Endothelial cell of umbilical vein (primary cell): ENCODE results near the gene MYOG. TPM values are rescaled to one million over a fixed set of nuclear protein-coding genes. Genes with fewer than 3 reads are reported as not detected.

Source experiments
- BruUV-seq: library from RNA; stranded (reverse); fragments of 400-500 nt; replicated peaks from 2 replicates; lab custom pipeline; 2021; lab: Mats Ljungman, UMichigan
- CTCF ChIA-PET: fragments of 300-600, 350-600 bp; sonication (Branson Sonifier 250); formaldehyde crosslinking; loops from one replicate; lab custom pipeline; 2021; ENCODE audit warnings: antibody characterized with exemption, inconsistent platforms; lab: Charles Lee
- POLR2A ChIA-PET: fragments of 300-600, 350-600 bp; sonication (Branson Sonifier 250); formaldehyde crosslinking; loops from one replicate; lab custom pipeline; 2021; ENCODE audit warnings: antibody characterized with exemption, inconsistent platforms; lab: Charles Lee
- DNase-seq: peaks from one replicate; pipeline ENCODE4 v3.0.0-alpha.2; 2011; ENCODE audit warnings: low read depth, low spot score
- FAIRE-seq: peaks from 2 replicates; lab custom pipeline; 2011; peaks lifted over from hg19 to GRCh38; lab: Jason Lieb, UNC
- H2AFZ ChIP-seq: 2 replicates; pipeline ENCODE4 v1.6.0; 2012; ENCODE audit warnings: low read depth, low read length, control low read depth, inconsistent platforms
- H3K27ac ChIP-seq: 2 replicates; pipeline ENCODE4 v1.5.1; 2011; ENCODE audit warnings: low read depth, mild to moderate bottlenecking, control low read depth, low read length, moderate library complexity; ENCODE audit not compliant: insufficient read depth
- H3K27me3 ChIP-seq, 2 experiments: 2 replicates each; pipeline versions ENCODE4 v1.6.0 to v1.6.1; 2011; ENCODE audit warnings: low read length in 2 of 2, mixed read lengths in 1 of 2; ENCODE audit not compliant: control insufficient read depth in 2 of 2, insufficient read depth in 2 of 2
- H3K36me3 ChIP-seq, 2 experiments: 2 replicates in 1 of 2; 3 replicates in 1 of 2; pipeline ENCODE4 v1.5.1; 2011; ENCODE audit warnings: low read length in 2 of 2, mild to moderate bottlenecking in 1 of 2, moderate library complexity in 1 of 2; ENCODE audit not compliant: control insufficient read depth in 2 of 2, insufficient read depth in 2 of 2; ENCODE audit errors: extremely low read depth in 1 of 2
- H3K4me1 ChIP-seq: 3 replicates; pipeline ENCODE4 v1.5.1; 2011; ENCODE audit warnings: mild to moderate bottlenecking, low read length; ENCODE audit not compliant: control insufficient read depth, insufficient read depth; ENCODE audit errors: extremely low read depth
- H3K4me2 ChIP-seq: 2 replicates; pipeline ENCODE4 v1.6.1; 2011; ENCODE audit warnings: low read length, control low read depth, mixed read lengths; ENCODE audit not compliant: insufficient read depth
- H3K4me3 ChIP-seq, 3 experiments: fragments of 200-600 bp in 1 of 3; sonication (generic), shearing (Covaris generic) in 1 of 3; replicated peaks in 1 of 3; 2 replicates each; pipeline ENCODE4 v1.5.1; 2011 to 2016; ENCODE audit warnings: control low read depth in 3 of 3, low read length in 3 of 3, mild to moderate bottlenecking in 2 of 3, inconsistent platforms in 1 of 3, low read depth in 1 of 3, moderate library complexity in 1 of 3; ENCODE audit not compliant: insufficient read depth in 1 of 3
- H3K79me2 ChIP-seq: 2 replicates; pipeline ENCODE4 v1.6.0; 2012; ENCODE audit warnings: low read length, inconsistent platforms; ENCODE audit not compliant: control insufficient read depth, insufficient read depth
- H3K9ac ChIP-seq: replicated peaks from 2 replicates; pipeline ENCODE3; 2011; ENCODE audit warnings: low read length, control low read depth; ENCODE audit not compliant: insufficient read depth; ENCODE audit errors: extremely low read depth
- H3K9me1 ChIP-seq: replicated peaks from 3 replicates; pipeline ENCODE4 v1.6.0; 2011; ENCODE audit warnings: mild to moderate bottlenecking, low read length; ENCODE audit not compliant: control insufficient read depth, insufficient read depth; ENCODE audit errors: extremely low read depth
- H3K9me3 ChIP-seq: replicated peaks from 2 replicates; pipeline ENCODE4 v1.5.1; 2012; ENCODE audit warnings: low read length, inconsistent platforms; ENCODE audit not compliant: control insufficient read depth, insufficient read depth
- H4K20me1 ChIP-seq: replicated peaks from 2 replicates; pipeline ENCODE3; 2011; ENCODE audit warnings: mild to moderate bottlenecking, low read length; ENCODE audit not compliant: control insufficient read depth, insufficient read depth; ENCODE audit errors: extremely low read depth
- MYC ChIP-seq: IDR thresholded peaks from one replicate; pipeline ENCODE4 v1.6.1; 2011; ENCODE audit warnings: mild to moderate bottlenecking, low read depth, low read length
- dilution Hi-C: fragments of 300-500 bp; cut with MboI; formaldehyde crosslinking; loops from one replicate; pipeline ENCODE4 v1.15.0; 2019; ENCODE audit warnings: low sequenced_read_pairs; ENCODE audit not compliant: extremely low pct_ligation_motif_present
- intact Hi-C: fragments of 100-400 bp; cut with micrococcal nuclease; formaldehyde crosslinking; loops from one replicate; pipeline ENCODE4 v1.10.0; 2022
- polyA plus RNA-seq, 4 experiments: library from polyadenylated mRNA; depleted of rRNA in 3 of 4; stranded (reverse) in 3 of 4; unstranded in 1 of 4; fragments of >200 nt; gene quantifications; 2 replicates each; pipeline versions ENCODE4 v1.2.1 to v1.2.3, GENCODE V29; 2011 to 2012; ENCODE audit warnings: missing spikeins in 1 of 4
- total RNA-seq: library from RNA; stranded (reverse); gene quantifications from 2 replicates; pipeline ENCODE4 v1.2.3, GENCODE V29; 2021

The MYOG gene
- total and polyA plus RNA-seq, 2 donors (not counting 3 experiments of a cell fraction or from before 2014, with no cell fraction given) = not detected

GRCh38 chr1:203059485-203059884 is 26.3 kb downstream of the MYOG start:
- Histone ChIP-seq H3K4me3 (no peak overlapping the region), H3K27ac (no peak overlapping the region), H3K9me1 (no peaks in the 10 kb centered on the region), H3K79me2 (no peaks in the 10 kb centered on the region), H2AFZ (no peak overlapping the region), H3K27me3 (peaks cover 0 to 3% of the 10 kb centered on the region in 2 experiments), H3K4me1 (no peaks in the 10 kb centered on the region), H3K9ac (no peak overlapping the region), H3K36me3 (no peaks in the 10 kb centered on the region), H4K20me1 (no peaks in the 10 kb centered on the region), H3K9me3 (no peaks in the 10 kb centered on the region), H3K4me2 (no peak overlapping the region)
- CTCF ChIA-PET = interaction anchor here (0.9 kb wide), 1 partner anchor 19 kb away, joined by 3 read pairs; no protein-coding TSS in a partner anchor
- FAIRE-seq = no peak
- no TSS peak for BruUV-seq
- no peak for TF ChIP-seq MYC
- POLR2A ChIA-PET = no interaction called here
- dilution Hi-C loops (no loop called here), intact Hi-C loops (no loop called here)
- no peak for DNase-seq

- no TSS peak for BruUV-seq
- ChIA-PET CTCF (interaction anchor here (1.1 to 2.1 kb wide), 2 partner anchors 19 to 26 kb away, joined by 3 to 4 read pairs; no protein-coding TSS in a partner anchor), POLR2A (no interaction called here)
- no peaks in the 10 kb centered on the region for H4K20me1 ChIP-seq
- H2AFZ ChIP-seq = no peak overlapping the region
- no peaks in the 10 kb centered on the region for H3K36me3 ChIP-seq
- H3K9ac ChIP-seq = no peak overlapping the region
- peaks cover 0 to 5% of the 10 kb centered on the region in 2 experiments for H3K27me3 ChIP-seq
- H3K9me3 ChIP-seq = no peaks in the 10 kb centered on the region
- dilution Hi-C loops = no loop called here
- no peaks in the 10 kb centered on the region for H3K79me2 ChIP-seq
- no peak for TF ChIP-seq MYC
- H3K27ac ChIP-seq = no peak overlapping the region
- H3K9me1 ChIP-seq = no peaks in the 10 kb centered on the region
- FAIRE-seq (no peak), DNase-seq (no peak)
- intact Hi-C loops = no loop called here
- no peak overlapping the region for H3K4me3 ChIP-seq
- no peak overlapping the region for H3K4me2 ChIP-seq
- no peaks in the 10 kb centered on the region for H3K4me1 ChIP-seq
Observed at GRCh38 chr1:203058676-203058935, 27.2 kb downstream of the MYOG start.
